HT1080 (cell line): ENCODE data around the gene FAM89A. TPM values are rescaled to one million over a fixed set of nuclear protein-coding genes. Genes with fewer than 3 reads are reported as not detected.
"Not testable (repeated sequence)": the region's sequence is repeated elsewhere in the genome, so short reads cannot be mapped to it uniquely, and the experiment has no call there.

ENCODE experiments used
- DNase-seq: peaks from one replicate; pipeline ENCODE4 v3.0.0-alpha.2; 2015; ENCODE audit warnings: low read depth
- total RNA-seq: library from RNA; depleted of rRNA; stranded (reverse); fragments of >200 nt; shearing (Covaris generic); gene quantifications from 2 replicates; pipeline ENCODE4 v1.2.3, GENCODE V29; 2014

The FAM89A gene
- total RNA-seq, 1 experiment from 2014 or later: 14.4 TPM

- peak; percentile 36 for DNase-seq
Observed at GRCh38 chr1:231057410-231057809, 17.4 kb upstream of the FAM89A start.

- no peak for DNase-seq
Observed at GRCh38 chr1:231055271-231055670, 15.2 kb upstream of the FAM89A start.

GRCh38 chr1:231053493-231054162 is 13.6 kb upstream of the FAM89A start:
- no peak for DNase-seq

GRCh38 chr1:231052777-231053176 is 12.7 kb upstream of the FAM89A start:
- DNase-seq: no peak

- DNase-seq: not testable (repeated sequence)
Observed at GRCh38 chr1:231050932-231051331, 10.9 kb upstream of the FAM89A start.

- no peak for DNase-seq
Observed at GRCh38 chr1:231050395-231050794, 10.3 kb upstream of the FAM89A start.

- DNase-seq: no peak
Observed at GRCh38 chr1:231049121-231049979, 9.3 kb upstream of the FAM89A start.

- not testable (repeated sequence) for DNase-seq
Observed at GRCh38 chr1:231048419-231048818, 8.4 kb upstream of the FAM89A start.

- not testable (repeated sequence) for DNase-seq
Observed at GRCh38 chr1:231047529-231047928, 7.5 kb upstream of the FAM89A start.

GRCh38 chr1:231046730-231047395 is 6.8 kb upstream of the FAM89A start:
- no peak for DNase-seq

- DNase-seq: not testable (repeated sequence)
Observed at GRCh38 chr1:231045921-231046729, 6.1 kb upstream of the FAM89A start.

- DNase-seq: no peak
Observed at GRCh38 chr1:231045286-231045685, 5.2 kb upstream of the FAM89A start.

GRCh38 chr1:231044588-231044987 is 4.5 kb upstream of the FAM89A start:
- DNase-seq: no peak

- DNase-seq: no peak
Observed at GRCh38 chr1:231041719-231042261, 1.7 kb upstream of the FAM89A start.

- no peak for DNase-seq
Observed at GRCh38 chr1:231040800-231041718, 1.0 kb upstream of the FAM89A start.

GRCh38 chr1:231039161-231040018 is 664 bp downstream of the FAM89A start:
- DNase-seq: no peak

GRCh38 chr1:231037585-231038517 is 2.2 kb downstream of the FAM89A start:
- no peak for DNase-seq

GRCh38 chr1:231036416-231036815 is 3.6 kb downstream of the FAM89A start:
- DNase-seq: peak; percentile 32
